PFSK-1 (cell line): ENCODE results near the gene TNFRSF1B.

Source experiments
- FOXP2 ChIP-seq: optimal IDR thresholded peaks from 2 replicates; pipeline ENCODE3; 2011; ENCODE audit warnings: borderline replicate concordance, control low read depth, inconsistent platforms; ENCODE audit not compliant: insufficient read depth; ENCODE audit errors: extremely low read length, extremely low read depth
- POLR2AphosphoS5 ChIP-seq: IDR thresholded peaks from 2 replicates; pipeline ENCODE4 v1.6.1; 2012; ENCODE audit warnings: low read depth, mild to moderate bottlenecking, control low read depth, low read length, moderate library complexity
- SIN3A ChIP-seq: IDR thresholded peaks from 2 replicates; pipeline ENCODE4 v1.6.1; 2012; ENCODE audit warnings: mild to moderate bottlenecking, low read length, moderate library complexity, borderline replicate concordance; ENCODE audit not compliant: insufficient read depth
- TAF1 ChIP-seq: IDR thresholded peaks from 2 replicates; pipeline ENCODE4 v1.6.1; 2012; ENCODE audit warnings: low read length, control low read depth, borderline replicate concordance; ENCODE audit not compliant: insufficient read depth
- TF ChIP-seq, protein P1 (sequence below), 2 experiments: IDR thresholded peaks; 2 replicates each; pipeline versions ENCODE4 v1.6.1 to v1.8.0; 2011 to 2012; ENCODE audit warnings: low read depth in 2 of 2, low read length in 2 of 2, control low read depth in 1 of 2, inconsistent platforms in 1 of 2, mild to moderate bottlenecking in 1 of 2, moderate library complexity in 1 of 2; ENCODE audit not compliant: insufficient read depth in 1 of 2

- TF ChIP-seq POLR2AphosphoS5 (no peak), TAF1 (no peak), SIN3A (no peak), FOXP2 (no peak)
- TF ChIP-seq, protein P1, sequence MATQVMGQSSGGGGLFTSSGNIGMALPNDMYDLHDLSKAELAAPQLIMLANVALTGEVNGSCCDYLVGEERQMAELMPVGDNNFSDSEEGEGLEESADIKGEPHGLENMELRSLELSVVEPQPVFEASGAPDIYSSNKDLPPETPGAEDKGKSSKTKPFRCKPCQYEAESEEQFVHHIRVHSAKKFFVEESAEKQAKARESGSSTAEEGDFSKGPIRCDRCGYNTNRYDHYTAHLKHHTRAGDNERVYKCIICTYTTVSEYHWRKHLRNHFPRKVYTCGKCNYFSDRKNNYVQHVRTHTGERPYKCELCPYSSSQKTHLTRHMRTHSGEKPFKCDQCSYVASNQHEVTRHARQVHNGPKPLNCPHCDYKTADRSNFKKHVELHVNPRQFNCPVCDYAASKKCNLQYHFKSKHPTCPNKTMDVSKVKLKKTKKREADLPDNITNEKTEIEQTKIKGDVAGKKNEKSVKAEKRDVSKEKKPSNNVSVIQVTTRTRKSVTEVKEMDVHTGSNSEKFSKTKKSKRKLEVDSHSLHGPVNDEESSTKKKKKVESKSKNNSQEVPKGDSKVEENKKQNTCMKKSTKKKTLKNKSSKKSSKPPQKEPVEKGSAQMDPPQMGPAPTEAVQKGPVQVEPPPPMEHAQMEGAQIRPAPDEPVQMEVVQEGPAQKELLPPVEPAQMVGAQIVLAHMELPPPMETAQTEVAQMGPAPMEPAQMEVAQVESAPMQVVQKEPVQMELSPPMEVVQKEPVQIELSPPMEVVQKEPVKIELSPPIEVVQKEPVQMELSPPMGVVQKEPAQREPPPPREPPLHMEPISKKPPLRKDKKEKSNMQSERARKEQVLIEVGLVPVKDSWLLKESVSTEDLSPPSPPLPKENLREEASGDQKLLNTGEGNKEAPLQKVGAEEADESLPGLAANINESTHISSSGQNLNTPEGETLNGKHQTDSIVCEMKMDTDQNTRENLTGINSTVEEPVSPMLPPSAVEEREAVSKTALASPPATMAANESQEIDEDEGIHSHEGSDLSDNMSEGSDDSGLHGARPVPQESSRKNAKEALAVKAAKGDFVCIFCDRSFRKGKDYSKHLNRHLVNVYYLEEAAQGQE (IDR thresholded peaks at IDR 0.05; ENCODE audit: insufficient read depth in 1 of 2, low read depth in 2 of 2, low read length in 2 of 2): no peak
Measured at GRCh38 chr1:12147201-12147701, 19.5 kb upstream of the TNFRSF1B start.
